Activated CD4-positive, alpha-beta T cell treated with anti-CD3 and anti-CD28 coated beads for 4 hours (primary cell): ENCODE data around the gene OR6S1.
A peak's percentile ranks its signal among the peaks of the same experiment; 100 is the strongest.
"Not testable (repeated sequence)": the region's sequence is repeated elsewhere in the genome, so short reads cannot be mapped to it uniquely, and the experiment has no call there.

ENCODE experiments used
- DNase-seq, 2 donors: peaks; one replicate each; pipeline ENCODE4 v3.0.0-alpha.2; 2020

The OR6S1 gene

DNA sequence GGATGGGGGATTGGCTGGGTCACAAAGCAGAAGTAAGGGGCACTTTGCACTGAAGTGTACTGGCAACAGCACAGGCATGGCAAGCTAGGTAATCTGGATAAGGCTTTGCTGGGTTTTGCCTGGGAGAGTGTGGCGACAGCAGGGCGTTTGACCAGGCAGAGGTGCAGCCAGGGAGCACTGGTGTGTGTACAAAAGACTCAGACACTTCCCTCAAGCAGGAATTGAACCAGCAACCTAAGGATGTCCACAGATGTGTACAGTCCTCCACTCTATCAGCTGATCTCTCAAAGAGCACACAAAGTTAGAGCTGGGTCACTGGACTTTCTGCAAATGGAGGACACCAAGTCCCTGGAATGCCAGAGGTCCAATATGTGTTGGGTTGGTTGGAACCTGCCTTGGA, 27.5 kb upstream of the OR6S1 start:
- no peak for DNase-seq

DNA sequence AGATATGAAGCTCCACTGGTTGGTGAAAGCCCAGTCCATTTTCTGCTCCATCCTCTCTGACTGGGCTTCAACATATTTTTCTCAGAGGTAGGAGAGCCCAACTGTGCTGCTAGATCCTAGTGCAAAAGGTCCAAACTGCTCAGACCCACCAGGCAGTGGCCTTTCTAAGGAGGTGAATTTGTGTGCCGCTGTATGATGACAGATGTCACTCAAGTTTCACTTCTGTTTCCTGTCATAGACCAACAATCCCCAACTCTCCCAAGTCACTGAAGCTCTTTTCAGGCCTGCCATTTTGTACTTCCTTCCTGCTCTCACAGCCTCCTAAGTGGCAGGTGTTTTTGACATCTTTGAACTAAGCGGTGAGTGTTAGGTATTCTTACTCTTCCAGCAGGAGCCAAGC, 26.5 kb upstream of the OR6S1 start:
- DNase-seq: no peak

DNA sequence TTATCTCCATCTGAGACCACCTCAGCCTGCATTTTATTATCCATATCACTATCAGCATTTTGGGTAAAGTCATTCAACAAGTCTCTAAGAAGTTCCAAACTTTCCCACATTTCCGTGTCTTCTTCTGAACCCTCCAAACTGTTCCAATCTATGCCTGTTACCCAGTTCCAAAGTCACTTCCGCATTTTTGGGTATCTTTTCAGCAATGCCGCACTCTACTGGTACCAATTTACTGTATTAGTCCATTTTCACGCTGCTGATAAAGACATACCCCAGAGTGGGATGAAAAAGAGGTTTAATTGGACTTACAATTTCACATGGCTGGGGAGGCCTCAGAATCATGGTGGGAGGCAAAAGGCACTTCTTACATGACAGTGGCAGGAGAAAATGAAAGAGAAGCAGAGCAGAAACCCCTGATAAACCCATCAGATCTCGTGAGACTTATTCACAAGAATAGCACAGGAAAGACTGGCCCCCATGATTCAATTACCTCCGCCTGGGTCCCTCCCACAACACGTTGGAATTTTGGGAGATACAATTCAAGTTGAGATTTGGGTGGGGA, 25.0 kb upstream of the OR6S1 start:
- not testable (repeated sequence) for DNase-seq

DNA sequence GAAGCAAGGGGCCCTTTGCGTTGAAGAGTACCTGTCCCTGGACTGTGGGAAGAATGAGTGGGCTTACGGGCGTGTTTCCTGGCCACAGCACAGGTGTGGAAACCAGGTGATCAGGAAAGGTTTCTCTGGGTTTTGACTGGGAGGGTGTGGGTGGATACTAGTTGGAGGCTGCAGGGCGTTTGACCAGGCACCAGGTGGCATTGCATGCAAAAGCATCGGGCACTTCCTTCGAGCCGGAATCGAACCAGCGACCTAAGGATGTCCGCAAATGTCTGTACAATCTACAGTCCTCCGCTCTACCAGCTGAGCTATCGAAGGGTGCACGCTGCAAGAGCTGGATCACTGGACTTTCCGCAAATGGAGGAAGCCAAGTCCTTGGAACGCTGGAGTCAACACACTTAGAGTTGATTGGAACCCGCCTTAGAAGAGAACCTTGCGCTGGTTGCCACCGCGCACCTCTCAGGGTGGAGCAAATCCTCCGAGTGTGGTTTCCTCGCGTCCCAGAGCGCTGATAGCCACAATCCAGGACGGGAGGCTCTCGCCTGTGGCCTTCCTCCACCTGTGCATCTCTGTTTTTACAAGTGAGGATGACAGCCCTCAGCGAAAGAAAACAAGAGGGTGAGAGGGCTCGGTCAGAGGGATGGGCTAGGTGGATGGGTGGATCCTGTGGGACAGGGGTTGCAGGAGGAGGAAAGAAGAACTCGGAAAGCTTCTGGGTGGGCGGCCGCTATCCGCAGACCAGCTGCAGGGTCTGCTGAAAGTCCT, 21.7 kb upstream of the OR6S1 start:
- peak; percentile 69 to 72 for DNase-seq

DNA sequence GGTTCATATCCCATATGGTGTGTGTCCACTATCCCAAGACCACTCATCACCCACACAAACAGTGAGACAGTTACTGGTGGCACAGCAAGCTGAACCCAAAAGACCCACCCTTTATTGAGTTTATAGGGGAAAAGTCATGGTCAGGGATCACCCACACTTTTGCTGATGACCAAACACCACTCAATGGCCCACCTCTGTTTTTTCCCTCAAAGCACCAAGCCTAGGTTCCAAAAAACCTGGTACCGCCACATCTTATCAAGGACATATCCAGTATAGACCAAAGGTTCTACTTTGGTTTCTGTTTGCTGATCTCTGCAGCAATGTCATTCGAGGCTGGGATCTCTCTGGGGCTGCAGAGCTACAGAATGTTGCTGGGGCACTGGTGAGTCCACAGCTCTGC, 19.7 kb upstream of the OR6S1 start:
- no peak for DNase-seq

DNA sequence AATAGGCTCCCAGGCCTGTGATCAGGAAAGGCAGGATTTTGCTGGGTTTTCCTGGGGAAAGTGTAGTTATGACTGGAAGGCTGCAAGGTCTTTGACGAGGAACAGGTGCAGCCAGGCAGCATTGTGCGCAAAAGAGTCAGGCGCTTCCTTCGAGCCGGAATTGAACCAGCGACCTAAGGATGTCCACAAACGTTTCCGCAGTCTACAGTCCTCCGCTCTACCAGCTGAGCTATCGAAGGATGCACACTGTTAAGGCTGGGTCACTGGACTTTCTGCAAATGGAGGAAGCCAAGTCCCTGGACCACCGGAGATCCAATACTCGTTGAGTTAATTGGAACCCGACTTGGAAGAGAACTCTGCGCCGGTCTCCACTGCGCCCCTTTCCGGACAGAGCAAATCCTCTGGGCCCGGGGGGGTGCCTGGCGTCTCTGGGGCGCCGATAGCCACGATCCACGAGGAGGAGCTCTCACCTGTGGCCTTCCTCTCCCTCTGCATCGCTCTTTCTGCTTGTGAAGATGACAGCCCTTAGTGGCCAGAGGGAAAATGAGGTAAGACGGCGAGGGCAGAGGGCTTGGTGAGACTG, 18.4 kb upstream of the OR6S1 start:
- no peak for DNase-seq

DNA sequence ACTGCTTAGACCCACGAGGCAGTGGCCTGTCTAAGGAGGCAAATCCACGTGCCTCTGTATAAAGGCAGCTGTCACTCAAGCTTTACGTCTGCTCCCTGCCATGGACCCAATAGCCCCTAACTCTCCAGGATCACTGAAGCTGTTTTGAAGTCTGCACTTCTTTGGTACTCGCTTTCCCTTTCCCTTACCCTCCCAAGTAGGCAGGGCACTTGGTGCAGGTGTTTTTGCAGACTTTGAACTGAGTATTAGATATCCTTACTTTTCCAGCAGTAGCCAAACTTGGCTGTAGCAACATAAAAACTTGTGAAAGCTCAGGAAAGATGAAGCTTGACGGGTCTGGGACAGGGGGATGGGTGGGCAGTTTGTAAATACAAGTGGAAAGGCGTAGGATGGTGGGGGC, 17.8 kb upstream of the OR6S1 start:
- no peak for DNase-seq

DNA sequence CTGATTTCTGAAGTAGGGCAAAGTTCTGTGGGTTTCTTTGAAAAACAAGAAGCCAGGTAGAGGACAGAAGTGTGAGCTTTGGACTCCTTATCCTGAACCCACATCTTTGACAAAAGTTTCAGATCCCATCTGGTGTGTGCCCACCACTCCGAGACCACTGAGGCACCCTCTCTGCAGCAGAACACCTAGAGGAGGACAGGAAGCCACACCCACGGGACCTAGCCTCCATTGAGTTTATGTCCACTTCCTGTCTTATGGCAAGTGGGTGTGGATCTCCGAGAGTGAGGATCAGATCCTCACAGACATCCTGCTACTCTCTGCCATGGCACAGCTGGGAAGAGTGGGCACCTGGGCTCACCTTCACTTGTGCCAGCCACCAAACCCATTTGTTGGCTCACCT, 16.8 kb upstream of the OR6S1 start:
- DNase-seq: no peak

DNA sequence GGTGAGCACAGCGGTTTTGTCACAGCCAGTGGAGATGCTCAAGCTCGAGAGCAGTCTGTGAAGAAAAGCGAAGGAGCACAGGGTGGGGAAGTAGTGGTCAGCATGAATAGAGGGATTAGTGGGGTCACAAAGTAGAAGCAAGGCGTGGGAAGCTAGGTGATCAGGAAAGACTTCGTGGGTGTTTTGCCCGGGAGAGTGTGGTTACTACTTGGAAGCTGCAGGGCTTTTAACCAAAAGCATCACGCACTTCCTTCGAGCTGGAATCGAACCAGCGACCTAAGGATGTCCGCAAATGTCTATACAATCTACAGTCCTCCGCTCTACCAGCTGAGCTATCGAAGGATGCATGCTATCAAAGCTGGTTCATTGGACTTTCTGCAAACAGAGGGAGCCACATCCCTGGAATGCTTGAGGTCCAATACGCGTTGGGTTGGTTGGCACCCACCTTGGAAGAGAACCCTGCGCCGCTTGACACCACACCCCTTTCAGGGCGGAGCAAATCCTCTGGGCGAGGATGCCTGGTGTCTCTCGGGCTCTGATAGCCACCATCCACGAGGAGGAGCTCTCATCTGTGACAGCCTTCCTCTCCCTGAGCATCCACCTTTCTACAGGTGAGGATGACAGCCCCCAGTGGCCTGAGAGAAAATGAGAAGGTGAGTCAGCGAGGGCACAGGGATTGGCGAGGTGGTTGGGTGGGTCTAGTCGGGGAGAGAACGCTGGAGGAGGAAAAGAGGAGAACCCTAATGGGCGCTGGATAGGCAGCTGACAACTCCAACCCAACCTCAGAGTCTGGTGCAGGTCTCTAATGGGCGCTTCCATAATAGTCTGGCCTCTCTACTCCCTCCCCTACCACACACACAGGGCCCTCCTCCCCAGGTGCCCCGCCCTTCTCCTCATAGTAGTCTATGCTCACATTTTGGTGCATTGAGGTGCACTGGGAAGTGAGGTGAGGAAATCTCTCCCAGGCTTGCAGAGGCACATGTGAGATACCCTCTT, 16.0 kb upstream of the OR6S1 start:
- peak; percentile 17 to 22 for DNase-seq

DNA sequence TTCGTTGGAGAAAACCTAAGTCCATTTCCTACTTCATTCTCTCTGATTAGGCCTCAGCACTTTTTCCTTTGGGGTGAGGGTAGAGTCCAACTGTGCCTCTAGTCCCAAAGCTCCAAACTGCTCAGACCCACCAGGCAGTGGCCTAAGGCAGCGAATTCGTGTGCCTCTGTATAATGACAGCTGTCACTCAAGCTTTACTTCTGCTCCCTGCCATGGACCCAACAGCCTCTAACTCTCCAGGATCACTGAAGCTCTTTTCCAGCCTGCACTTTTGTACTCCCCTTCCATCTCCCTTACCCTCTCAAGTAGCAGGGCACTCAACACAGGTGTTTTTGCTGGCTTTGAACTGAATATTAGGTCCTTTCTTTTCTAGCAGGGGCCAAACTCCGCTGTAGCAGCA, 14.8 kb upstream of the OR6S1 start:
- DNase-seq: no peak

DNA sequence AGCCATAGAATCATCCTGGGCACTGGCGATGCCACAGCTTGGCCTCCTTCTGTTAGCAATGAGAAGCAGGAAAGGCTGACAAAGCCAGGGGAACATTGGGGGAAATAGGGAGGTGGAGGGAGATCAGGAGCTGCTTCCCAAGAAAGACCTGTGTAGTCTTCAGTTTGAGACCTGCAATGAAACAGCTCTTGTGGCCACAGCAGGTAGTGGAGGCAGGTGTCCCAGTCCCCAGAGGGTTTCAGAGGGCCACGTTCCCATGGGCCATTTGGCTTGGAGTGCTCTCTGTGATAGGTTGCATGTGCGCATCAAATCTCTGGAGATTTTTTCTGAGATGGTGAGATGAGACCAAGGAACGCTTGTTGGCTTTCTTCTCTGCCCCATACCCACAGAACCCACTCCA, 14.4 kb upstream of the OR6S1 start:
- DNase-seq: no peak

DNA sequence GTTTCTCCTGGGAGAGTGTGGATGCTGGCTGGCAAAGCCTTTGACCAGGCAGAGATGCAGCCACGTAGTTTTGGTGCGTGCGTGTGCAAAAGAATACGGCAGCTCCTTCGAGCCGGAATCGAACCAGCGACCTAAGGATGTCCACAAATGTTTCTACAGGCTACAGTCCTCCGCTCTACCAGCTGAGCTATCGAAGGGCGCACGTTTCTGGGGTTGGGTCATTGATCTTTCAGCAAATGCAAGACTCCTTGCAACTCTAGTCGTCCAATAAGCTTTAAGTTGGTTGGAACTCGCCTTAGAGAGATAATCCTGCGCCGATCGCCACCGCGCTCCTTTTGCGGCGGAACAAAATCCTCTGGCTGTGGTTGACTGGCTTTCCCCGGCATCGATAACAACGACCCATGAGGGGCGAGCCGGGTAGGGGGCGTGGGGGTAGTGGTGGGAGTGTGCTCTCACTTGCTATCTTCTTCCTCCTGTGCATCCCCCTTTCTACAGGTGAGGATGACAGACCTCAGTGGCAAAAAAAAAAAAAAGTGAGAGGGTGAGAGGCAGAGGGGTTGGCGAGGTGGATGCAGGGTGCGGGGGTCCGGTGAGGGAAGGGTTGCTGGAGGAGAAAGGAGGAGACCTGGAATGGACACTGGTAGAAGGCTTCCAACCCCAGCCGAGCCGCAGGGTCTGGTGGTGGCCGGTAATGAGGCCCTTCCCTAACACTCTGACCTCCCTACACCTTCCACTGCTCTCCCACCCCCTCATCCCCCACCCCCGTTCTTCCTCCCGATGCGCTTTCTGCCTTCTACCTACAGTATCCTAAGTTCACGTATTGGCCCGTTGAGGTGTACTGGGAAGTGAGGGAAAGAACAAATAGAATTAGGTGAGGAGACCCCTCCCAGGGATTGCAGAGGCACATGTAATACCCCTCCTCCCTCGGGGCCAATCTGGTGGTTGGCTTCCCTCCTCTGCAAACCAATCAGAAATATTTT, 11.8 kb upstream of the OR6S1 start:
- no peak for DNase-seq

DNA sequence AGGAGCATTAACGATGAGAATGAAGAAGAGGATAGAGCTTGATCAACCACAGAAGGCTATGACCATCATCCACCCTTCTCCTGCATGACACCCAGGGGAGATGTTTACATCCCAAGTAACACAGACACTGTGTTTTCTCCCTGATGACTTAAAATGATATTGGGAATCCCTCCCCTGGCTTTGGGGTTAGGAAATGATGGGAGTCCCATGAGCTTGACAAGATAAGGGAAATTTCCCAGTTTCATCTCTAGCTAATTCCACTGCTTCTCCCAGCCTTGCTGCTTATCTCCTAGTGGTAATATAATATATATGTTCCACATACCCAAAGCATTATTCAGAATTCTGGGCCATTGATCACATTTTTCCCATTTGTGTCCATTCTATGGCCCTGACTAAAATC, 4.0 kb upstream of the OR6S1 start:
- DNase-seq: no peak

DNA sequence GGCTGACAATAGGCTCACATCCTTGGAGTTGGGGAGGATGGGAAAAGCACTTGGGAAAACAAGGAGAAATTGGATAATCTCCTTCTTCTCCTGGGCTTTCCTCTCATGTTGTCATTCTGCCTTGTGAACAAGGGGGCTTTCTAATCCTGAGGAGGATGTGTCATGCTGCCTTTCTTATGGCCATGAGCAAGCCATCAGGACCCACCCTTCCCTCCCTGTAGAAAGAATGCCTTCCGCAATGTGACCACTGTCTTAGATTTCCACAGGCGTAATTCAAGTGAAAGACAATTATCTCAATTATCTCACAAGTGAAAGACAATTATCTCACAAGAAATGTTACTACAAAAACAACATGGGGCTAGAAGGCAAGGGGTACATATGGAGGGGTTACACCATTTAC, 3.0 kb upstream of the OR6S1 start:
- no peak for DNase-seq

DNA sequence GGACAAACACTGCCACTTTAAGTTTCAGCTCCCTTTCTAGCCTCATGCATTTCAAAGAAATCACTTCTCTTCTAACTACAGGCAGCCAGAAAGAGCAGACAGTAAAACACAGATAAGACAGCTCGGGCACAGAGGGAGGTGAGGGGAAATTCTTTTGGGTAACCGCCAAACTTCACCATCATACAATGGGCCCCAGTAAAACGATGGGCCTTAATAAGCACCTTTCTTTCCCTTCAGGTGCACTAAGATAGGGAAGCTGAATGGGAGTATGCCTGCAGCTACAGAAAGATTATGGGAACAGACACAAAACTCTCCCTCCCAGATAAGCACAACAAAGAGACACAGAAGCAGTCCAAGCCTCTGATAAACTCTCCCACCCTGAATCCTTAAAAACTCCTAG, 1.3 kb upstream of the OR6S1 start:
- DNase-seq: not testable (repeated sequence)

DNA sequence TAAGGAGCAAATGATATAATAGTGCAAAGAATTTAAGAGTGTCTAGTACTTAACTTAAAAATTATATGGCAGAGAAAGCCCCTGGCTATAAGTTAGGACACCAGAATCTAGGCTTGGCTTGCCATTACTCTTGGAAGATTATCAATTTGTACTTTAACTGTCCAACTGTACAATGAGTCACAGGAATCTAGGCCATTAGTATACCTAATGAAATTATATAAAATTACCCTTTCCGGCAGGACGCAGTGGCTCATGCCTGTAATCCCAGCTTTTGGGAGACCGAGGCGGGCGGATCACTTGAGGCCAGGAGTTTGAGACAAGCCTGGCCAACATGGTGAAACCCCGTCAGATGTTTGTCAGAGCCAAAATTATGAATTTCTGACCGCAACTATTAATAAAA, 691 bp upstream of the OR6S1 start:
- no peak for DNase-seq

DNA sequence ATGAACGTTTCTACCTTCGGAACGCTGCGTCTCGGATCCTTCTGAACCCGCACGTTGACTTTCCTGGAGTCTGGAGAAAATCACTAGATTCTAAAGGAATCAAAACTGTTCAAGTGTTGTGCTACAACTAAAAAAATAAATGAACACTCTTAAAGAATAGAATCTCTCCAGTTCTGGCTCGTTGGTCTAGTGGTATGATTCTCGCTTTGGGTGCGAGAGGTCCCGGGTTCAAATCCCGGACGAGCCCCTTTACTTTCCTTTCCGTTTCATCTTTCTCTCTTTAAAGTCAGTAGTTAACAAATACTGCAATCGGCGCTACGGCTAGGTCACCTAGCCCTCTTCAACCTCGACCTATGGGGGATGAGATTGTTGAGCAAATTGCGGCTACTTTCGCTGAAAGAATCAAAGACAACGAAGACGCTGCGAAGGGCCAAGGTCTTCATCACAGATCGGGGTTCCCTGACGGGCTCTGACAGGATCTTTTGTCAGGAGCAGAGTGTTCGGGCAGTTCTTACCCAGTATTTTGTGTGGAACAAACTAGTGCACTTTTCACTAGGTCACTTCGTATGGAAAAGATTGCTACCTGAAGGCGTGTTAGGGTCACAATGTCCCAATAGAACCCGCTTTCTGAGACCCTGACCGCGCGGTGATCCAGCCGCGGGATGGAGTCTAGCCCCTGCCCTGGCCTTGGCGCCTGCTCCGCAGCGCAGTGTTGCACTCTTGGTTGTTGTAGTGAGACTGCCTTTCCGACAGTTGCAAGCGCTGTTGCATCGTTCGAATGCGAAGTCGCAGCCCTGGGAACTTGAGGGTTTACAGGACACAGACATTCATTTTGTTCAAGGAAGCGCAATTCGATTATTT, 8.4 kb downstream of the OR6S1 start:
- DNase-seq: peak; percentile 46 to 54

DNA sequence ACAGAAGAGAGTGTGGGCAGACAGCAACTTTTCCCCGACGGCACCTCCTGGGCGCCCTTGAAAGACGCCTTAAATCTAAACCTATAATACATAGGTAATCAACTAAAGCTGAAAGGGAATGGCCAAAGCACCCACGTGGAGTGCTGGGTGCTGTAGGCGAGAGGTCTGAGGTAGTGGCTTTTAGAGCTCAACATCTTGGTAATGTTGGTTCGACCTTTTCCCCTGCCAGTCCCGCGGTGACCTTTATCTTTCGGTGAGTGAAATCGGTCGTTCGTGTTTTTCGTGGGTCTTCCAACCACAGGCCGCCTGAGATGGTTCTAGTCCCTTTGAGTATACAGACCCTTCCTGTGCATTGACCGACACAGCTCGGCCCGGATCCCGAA, 9.1 kb downstream of the OR6S1 start:
- no peak for DNase-seq

DNA sequence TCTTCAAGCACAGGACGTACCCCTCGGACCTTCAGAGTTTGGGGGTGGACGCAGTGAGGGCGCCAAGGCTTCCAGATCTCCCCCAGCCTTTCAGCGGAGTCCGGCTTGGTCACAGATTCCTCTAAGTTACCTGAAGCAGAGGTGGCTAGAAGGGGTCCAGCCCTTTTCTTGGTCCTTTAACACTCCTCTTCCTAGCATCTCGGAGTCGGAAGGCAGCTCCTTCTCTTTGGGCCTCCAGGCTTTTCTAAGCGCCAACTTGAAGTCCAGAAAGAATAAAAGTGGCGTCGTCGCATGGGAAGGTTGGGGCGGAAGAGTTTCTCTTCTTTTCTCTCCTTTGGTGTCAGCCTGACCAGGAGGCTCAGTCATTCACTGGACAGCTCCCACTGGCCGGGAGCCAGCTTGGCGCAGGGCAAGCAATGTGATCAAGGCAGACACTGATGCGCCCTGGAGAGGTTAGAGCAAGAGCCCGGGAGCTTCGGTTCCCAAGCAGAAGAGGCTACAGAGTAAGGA, 9.6 kb downstream of the OR6S1 start:
- no peak for DNase-seq

DNA sequence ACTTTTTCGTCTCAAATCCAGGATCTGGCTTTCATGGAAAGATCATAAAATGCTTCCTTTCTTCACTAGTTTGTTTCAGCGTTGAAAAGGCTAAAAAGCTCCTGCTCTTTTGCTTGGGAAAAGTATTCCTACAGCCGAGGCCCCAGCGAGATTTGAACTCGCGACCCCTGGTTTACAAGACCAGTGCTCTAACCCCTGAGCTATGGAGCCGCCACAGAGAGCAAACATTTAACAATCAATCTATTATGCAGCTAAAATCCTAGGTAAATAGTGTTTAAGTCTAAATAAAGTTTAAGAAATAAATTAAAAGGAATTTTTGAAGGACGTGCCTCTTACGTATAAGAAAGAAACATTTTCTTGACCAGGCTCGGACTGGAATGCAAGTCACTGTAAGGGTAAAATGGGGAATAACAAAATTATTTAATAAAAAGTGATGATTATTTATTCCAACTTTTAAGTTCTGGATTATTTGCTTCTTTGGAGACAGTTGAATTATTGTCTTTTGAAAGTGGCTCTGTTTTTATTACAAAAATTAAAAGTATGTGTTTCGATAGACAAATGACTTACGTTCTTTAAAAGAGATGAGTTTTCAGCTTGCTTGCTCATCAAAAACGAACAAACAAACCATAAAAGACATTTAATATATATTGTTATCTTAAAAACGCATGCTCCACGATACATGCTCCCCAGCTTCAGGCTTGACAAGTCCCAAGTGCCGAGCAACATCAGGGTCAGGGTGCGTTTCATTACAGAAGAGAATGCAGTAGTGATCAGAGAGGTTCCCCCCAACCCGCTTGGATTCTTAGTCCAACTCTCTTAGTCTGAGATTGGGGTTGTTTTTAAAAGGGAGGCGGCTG, 10.2 kb downstream of the OR6S1 start:
- peak; percentile 58 to 59 for DNase-seq
